ENCODE data around the gene TAF11L13.
"Not testable (repeated sequence)": the region's sequence is repeated elsewhere in the genome, so short reads cannot be mapped to it uniquely, and the experiment has no call there.

TAF11L13 gene

GRCh38 chr5:17631788-17632187 is at the start of gene TAF11L13:
TAF11L13 (plus strand) TSS chr5:17632088.
- not testable (repeated sequence) for DNase-seq (ENCODE audit: low spot score)

GRCh38 chr5:17585658-17586057 is 46.2 kb upstream of the TAF11L13 start, which contains the start of gene TAF11L7:
TAF11L7 (minus strand) TSS chr5:17585758.
- not testable (repeated sequence) for DNase-seq (ENCODE audit: low spot score)

- DNase-seq (ENCODE audit: low spot score) = not testable (repeated sequence)
These were observed 41.0 kb upstream of the TAF11L13 start, which contains the start of gene TAF11L8 for GRCh38 chr5:17590860-17591259. TAF11L8 (minus strand) TSS chr5:17590960.

- not testable (repeated sequence) for DNase-seq (ENCODE audit: low spot score)
These were observed 37.6 kb upstream of the TAF11L13 start, which contains the start of gene TAF11L9 for GRCh38 chr5:17594255-17594654. TAF11L9 (minus strand) TSS chr5:17594394.

- not testable (repeated sequence) for DNase-seq (ENCODE audit: low spot score)
These were observed 34.2 kb upstream of the TAF11L13 start, which contains the start of gene TAF11L10 for GRCh38 chr5:17597728-17598127. TAF11L10 (minus strand) TSS chr5:17597828.

- DNase-seq (ENCODE audit: low spot score) = not testable (repeated sequence)
These were observed 28.0 kb upstream of the TAF11L13 start, which contains the start of gene TAF11L11 for GRCh38 chr5:17603880-17604279. TAF11L11 (plus strand) TSS chr5:17604183.

GRCh38 chr5:17604951-17605350 is 26.9 kb upstream of the TAF11L13 start:
- no peak for DNase-seq (ENCODE audit: low spot score)

- DNase-seq (ENCODE audit: low spot score) = not testable (repeated sequence)
These were observed 24.4 kb upstream of the TAF11L13 start for GRCh38 chr5:17607461-17607860.

GRCh38 chr5:17610092-17610491 is 21.8 kb upstream of the TAF11L13 start, which contains the start of gene TAF11L12:
TAF11L12 (plus strand) TSS chr5:17610392.
- not testable (repeated sequence) for DNase-seq (ENCODE audit: low spot score)

- no peak for DNase-seq (ENCODE audit: low spot score)
These were observed 16.8 kb upstream of the TAF11L13 start for GRCh38 chr5:17614872-17615605.

GRCh38 chr5:17619354-17619753 is 12.5 kb upstream of the TAF11L13 start:
- DNase-seq (ENCODE audit: low spot score) = no peak

GRCh38 chr5:17620627-17621026 is 11.3 kb upstream of the TAF11L13 start:
- no peak for DNase-seq (ENCODE audit: low spot score)

GRCh38 chr5:17625686-17626085 is 6.2 kb upstream of the TAF11L13 start:
- DNase-seq (ENCODE audit: low spot score) = no peak

GRCh38 chr5:17634160-17634559 is 2.3 kb downstream of the TAF11L13 start, which contains the start of gene TAF11L14:
TAF11L14 (plus strand) TSS chr5:17634460.
- no peak for DNase-seq (ENCODE audit: low spot score)

- not testable (repeated sequence) for DNase-seq (ENCODE audit: low spot score)
These were observed 17.3 kb downstream of the TAF11L13 start for GRCh38 chr5:17649232-17649631.

- DNase-seq (ENCODE audit: low spot score) = not testable (repeated sequence)
These were observed 23.4 kb downstream of the TAF11L13 start for GRCh38 chr5:17655201-17655759.

- no peak for DNase-seq (ENCODE audit: low spot score)
These were observed 24.0 kb downstream of the TAF11L13 start for GRCh38 chr5:17655921-17656320.

- no peak for DNase-seq (ENCODE audit: low spot score)
These were observed 31.3 kb downstream of the TAF11L13 start for GRCh38 chr5:17663182-17663581.

- no peak for DNase-seq (ENCODE audit: low spot score)
These were observed 33.9 kb downstream of the TAF11L13 start for GRCh38 chr5:17665836-17666235.

GRCh38 chr5:17666726-17667235 is 34.9 kb downstream of the TAF11L13 start:
- DNase-seq (ENCODE audit: low spot score) = no peak

GRCh38 chr5:17670353-17670752 is 38.5 kb downstream of the TAF11L13 start:
- no peak for DNase-seq (ENCODE audit: low spot score)

GRCh38 chr5:17678751-17679324 is 47.0 kb downstream of the TAF11L13 start:
- no peak for DNase-seq (ENCODE audit: low spot score)
